ENCODE measurements around the gene PPP1R1B. TPM values are rescaled to one million over a fixed set of nuclear protein-coding genes. Genes with fewer than 3 reads are reported as not detected.
A peak's percentile ranks its signal among the peaks of the same experiment; 100 is the strongest.

Gene PPP1R1B
- total RNA-seq, 1 experiment from 2014 or later, result 8.3 TPM

DNA sequence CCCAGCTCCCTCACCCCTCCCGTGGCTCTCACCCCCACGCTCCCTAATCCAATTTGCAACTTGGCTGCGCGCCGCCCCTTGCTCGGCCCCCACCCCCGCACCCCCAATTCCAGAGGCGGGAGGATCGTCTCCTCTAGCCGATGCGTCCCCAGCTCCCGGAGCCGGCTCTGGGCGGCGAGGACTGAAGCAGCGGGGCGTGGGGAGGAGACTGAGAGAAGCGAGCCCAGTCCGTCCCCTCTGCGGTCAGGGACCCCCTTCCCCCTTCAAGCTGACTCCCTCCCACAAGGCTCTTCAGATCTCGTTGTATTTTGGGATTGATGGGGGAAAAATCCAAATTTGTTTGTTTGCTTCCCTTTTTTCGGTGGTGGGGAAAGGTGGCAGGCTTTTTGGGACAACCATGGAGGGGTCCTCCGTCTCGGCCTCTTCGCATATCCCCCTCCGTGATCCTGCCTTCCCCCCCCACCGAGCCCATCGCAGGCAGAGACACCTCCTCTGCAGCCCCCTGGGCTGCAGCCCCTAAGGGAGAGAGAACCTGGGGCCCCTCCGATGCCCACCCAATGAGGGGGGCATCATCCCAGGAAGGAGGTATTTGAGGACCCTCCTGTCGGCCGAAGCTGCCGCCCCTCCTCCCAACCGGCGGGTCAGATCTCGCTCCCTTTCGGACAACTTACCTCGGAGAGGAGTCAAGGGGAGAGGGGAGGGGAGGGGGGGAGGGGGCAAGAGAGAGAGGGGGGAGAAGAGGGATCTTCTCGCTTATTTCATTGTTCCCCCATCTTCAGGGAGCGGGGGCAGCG lies 19.5 kb upstream of the PPP1R1B start:
- peaks cover 100% of the 10 kb centered on the region for H3K27me3 Mint-ChIP-seq (ENCODE audit: unreplicated experiment)
- H3K4me1 Mint-ChIP-seq (ENCODE audit: low read depth, unreplicated experiment), result peaks cover 46% of the 10 kb centered on the region
- TF ChIP-seq, protein P1, sequence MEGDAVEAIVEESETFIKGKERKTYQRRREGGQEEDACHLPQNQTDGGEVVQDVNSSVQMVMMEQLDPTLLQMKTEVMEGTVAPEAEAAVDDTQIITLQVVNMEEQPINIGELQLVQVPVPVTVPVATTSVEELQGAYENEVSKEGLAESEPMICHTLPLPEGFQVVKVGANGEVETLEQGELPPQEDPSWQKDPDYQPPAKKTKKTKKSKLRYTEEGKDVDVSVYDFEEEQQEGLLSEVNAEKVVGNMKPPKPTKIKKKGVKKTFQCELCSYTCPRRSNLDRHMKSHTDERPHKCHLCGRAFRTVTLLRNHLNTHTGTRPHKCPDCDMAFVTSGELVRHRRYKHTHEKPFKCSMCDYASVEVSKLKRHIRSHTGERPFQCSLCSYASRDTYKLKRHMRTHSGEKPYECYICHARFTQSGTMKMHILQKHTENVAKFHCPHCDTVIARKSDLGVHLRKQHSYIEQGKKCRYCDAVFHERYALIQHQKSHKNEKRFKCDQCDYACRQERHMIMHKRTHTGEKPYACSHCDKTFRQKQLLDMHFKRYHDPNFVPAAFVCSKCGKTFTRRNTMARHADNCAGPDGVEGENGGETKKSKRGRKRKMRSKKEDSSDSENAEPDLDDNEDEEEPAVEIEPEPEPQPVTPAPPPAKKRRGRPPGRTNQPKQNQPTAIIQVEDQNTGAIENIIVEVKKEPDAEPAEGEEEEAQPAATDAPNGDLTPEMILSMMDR (IDR thresholded peaks at IDR 0.05; ENCODE audit: unreplicated experiment), result no peak
- H3K9me3 Mint-ChIP-seq (ENCODE audit: low read depth, unreplicated experiment), result no peaks in the 10 kb centered on the region
- CTCF ChIA-PET, result interaction anchor here (0.6 to 76.7 kb wide), 38 partner anchors 14 to 1008 kb away, joined by 3 to 42089 read pairs (median 4); partner anchors contain the start of genes ERBB2, GRB7, GSDMA and GSDMB
- H3K4me3 Mint-ChIP-seq (ENCODE audit: low read depth, unreplicated experiment), result peak overlapping the region; percentile 61
- peak; percentile 77 for DNase-seq
- BruUV-seq (replicated peaks), result no TSS peak
- intact Hi-C loops (cut with micrococcal nuclease; ENCODE audit: unreplicated experiment), result no loop called here
- peaks cover 46% of the 10 kb centered on the region for H3K36me3 Mint-ChIP-seq (ENCODE audit: insufficient read depth, unreplicated experiment)
- peak overlapping the region; percentile 3 for H3K27ac Mint-ChIP-seq (ENCODE audit: unreplicated experiment)

DNA sequence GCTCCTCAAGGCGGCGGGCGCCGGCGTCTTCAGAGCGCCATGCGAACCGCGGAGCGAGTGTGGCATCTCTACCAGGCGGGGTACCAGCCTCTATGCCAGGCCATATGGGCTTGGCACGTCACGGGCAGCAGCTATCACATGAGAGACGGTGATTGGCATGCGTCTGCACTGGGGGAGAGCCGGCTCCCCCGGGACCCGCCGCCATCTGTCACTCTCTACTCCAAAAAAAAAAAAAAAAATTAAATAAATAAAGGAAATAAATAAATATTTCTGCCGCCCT lies 19.0 kb upstream of the PPP1R1B start, which contains the start of gene NEUROD2:
TSS of gene NEUROD2 (minus strand) at position 70 of the 280 bp plus-strand sequence. CDS start 1,321 bp downstream, outside the sequence.
- intact Hi-C loops (cut with micrococcal nuclease; ENCODE audit: unreplicated experiment), result no loop called here
- BruUV-seq (replicated peaks), result no TSS peak
- no peaks in the 10 kb centered on the region for H3K9me3 Mint-ChIP-seq (ENCODE audit: low read depth, unreplicated experiment)
- CTCF ChIA-PET, result interaction anchor here (0.6 to 76.7 kb wide), 12 partner anchors 19 to 807 kb away, joined by 3 to 42089 read pairs (median 4); partner anchors contain the start of genes ERBB2, GRB7, GSDMA and MIEN1
- peak; percentile 82 for DNase-seq
- TF ChIP-seq, protein P1 (IDR thresholded peaks at IDR 0.05; ENCODE audit: unreplicated experiment), result no peak
- peaks cover 100% of the 10 kb centered on the region for H3K27me3 Mint-ChIP-seq (ENCODE audit: unreplicated experiment)
- peaks cover 47% of the 10 kb centered on the region for H3K36me3 Mint-ChIP-seq (ENCODE audit: insufficient read depth, unreplicated experiment)
- peak within 1 kb of the TSS; percentile 3 for H3K27ac Mint-ChIP-seq (ENCODE audit: unreplicated experiment)
- peak within 1 kb of the TSS; percentile 61 for H3K4me3 Mint-ChIP-seq (ENCODE audit: low read depth, unreplicated experiment)
- H3K4me1 Mint-ChIP-seq (ENCODE audit: low read depth, unreplicated experiment), result peaks cover 43% of the 10 kb centered on the region

DNA sequence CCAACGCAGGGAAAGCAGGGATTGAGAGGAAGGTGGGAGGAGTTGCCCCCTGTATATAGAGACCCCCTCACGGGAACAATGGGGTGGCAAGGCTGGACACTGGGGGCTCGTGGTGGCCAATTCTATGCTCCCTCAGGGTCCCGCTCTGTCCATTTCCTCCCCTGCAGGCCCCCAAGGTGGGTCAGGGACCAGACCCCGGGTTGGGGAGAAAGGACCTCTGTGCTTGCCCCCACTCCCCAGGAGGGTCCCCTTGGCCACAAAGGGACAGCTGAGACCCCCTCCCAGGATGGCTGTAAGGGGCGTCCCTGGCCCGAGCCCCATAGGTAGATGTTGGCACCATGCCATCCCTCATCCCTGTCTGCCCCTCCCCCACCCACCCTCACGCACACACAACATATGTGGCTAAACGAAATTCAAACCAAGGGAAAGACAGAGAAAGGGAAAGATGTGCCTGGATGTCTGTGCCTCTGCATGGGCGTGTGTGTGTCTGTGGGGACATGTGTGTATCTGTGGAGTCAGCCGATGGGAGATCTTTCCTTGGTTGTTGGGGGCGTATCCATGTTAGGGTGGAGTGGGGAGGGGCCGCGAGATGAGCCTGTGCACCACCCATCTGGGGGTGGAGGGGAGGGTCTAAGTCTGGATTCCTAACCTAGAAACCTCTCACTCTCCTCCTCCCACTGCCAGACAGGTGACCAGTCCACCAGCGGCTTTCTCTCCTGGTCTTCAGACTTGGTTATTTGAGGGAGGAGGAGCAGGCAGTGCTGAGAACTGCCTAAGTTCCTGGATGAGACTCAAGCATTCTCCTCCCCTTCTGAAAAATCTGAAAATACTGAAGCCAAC lies 18.4 kb upstream of the PPP1R1B start:
- peaks cover 100% of the 10 kb centered on the region for H3K27me3 Mint-ChIP-seq (ENCODE audit: unreplicated experiment)
- H3K4me3 Mint-ChIP-seq (ENCODE audit: low read depth, unreplicated experiment), result no peak overlapping the region
- peaks cover 49% of the 10 kb centered on the region for H3K36me3 Mint-ChIP-seq (ENCODE audit: insufficient read depth, unreplicated experiment)
- no peaks in the 10 kb centered on the region for H3K9me3 Mint-ChIP-seq (ENCODE audit: low read depth, unreplicated experiment)
- no TSS peak for BruUV-seq (replicated peaks)
- DNase-seq, result peak; percentile 88
- CTCF ChIA-PET, result interaction anchor here (0.6 to 76.7 kb wide), 14 partner anchors 82 to 855 kb away, joined by 3 to 42089 read pairs (median 4); partner anchors contain the start of genes ERBB2, GRB7, GSDMA and MIEN1
- intact Hi-C loops (cut with micrococcal nuclease; ENCODE audit: unreplicated experiment), result no loop called here
- H3K27ac Mint-ChIP-seq (ENCODE audit: unreplicated experiment), result no peak overlapping the region
- H3K4me1 Mint-ChIP-seq (ENCODE audit: low read depth, unreplicated experiment), result peaks cover 41% of the 10 kb centered on the region
- TF ChIP-seq, protein P1 (IDR thresholded peaks at IDR 0.05; ENCODE audit: unreplicated experiment), result no peak

DNA sequence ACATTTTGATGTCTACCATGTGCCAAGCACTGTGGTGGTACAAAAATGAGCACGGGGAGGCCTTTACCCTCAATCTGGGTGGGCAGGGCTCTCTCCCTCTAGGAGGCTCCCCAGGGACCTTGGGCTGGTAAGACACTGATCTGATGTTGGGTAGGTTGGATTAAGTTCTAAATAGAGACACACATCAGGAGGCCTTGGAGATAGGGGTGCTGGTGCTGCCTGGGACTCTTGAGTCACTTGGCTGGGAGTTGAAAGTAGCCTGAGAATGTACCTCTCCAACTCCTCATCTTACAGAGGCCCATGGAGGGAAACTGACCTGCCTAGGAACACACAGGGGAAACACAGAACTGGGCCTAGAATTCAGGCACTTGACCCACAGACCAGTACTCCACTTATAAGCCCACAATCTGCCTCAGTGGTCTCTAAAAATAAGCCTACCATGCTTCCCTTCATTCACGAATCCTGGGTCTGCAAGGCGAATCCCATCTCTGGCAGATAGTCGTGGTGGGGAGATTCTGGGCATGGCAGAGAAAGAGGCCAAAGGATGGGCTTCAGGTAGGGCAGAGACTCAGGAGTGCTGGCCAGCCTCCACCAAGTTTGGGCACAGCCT lies 17.2 kb upstream of the PPP1R1B start:
- Mint-ChIP-seq H3K36me3 (ENCODE audit: insufficient read depth, unreplicated experiment) (peaks cover 43% of the 10 kb centered on the region), H3K9me3 (ENCODE audit: low read depth, unreplicated experiment) (no peaks in the 10 kb centered on the region), H3K4me3 (ENCODE audit: low read depth, unreplicated experiment) (no peak overlapping the region), H3K27ac (ENCODE audit: unreplicated experiment) (no peak overlapping the region), H3K4me1 (ENCODE audit: low read depth, unreplicated experiment) (peaks cover 35% of the 10 kb centered on the region), H3K27me3 (ENCODE audit: unreplicated experiment) (peaks cover 100% of the 10 kb centered on the region)
- DNase-seq, result peak; percentile 78
- intact Hi-C loops (cut with micrococcal nuclease; ENCODE audit: unreplicated experiment), result no loop called here
- CTCF ChIA-PET, result interaction anchor here (0.6 to 76.7 kb wide), 11 partner anchors 81 to 1237 kb away, joined by 3 to 42089 read pairs (median 5); partner anchors contain the start of genes ERBB2, GRB7, GSDMA and GSDMB
- no TSS peak for BruUV-seq (replicated peaks)
- TF ChIP-seq, protein P1 (IDR thresholded peaks at IDR 0.05; ENCODE audit: unreplicated experiment), result no peak
